KMS-11 (cell line): ENCODE measurements around the gene KPNA6.

Experiments
- H2AFZ ChIP-seq: fragments of 200-600 bp; sonication (generic); 2 replicates; pipeline ENCODE4 v1.6.1; 2016; ENCODE audit warnings: antibody characterized with exemption, mixed run types, low read depth
- H3K27ac ChIP-seq: fragments of 200-600 bp; sonication (generic); 2 replicates; pipeline ENCODE4 v1.6.1; 2016; ENCODE audit warnings: mild to moderate bottlenecking, mixed run types
- H3K27me3 ChIP-seq: fragments of 200-600 bp; sonication (generic); 2 replicates; pipeline ENCODE4 v1.6.1; 2017; ENCODE audit warnings: mild to moderate bottlenecking, low read depth, mixed run types, moderate library complexity; ENCODE audit not compliant: insufficient read depth
- H3K36me3 ChIP-seq: fragments of 200-600 bp; sonication (generic); 2 replicates; pipeline ENCODE4 v1.6.1; 2017; ENCODE audit warnings: mild to moderate bottlenecking, mixed run types; ENCODE audit not compliant: insufficient read depth
- H3K4me1 ChIP-seq: fragments of 200-600 bp; sonication (generic); 2 replicates; pipeline ENCODE4 v1.6.1; 2016; ENCODE audit warnings: mild to moderate bottlenecking, low read depth, mixed run types; ENCODE audit not compliant: poor library complexity, severe bottlenecking
- H3K4me2 ChIP-seq: fragments of 200-600 bp; sonication (generic); 2 replicates; pipeline ENCODE4 v1.7.0; 2016; ENCODE audit warnings: mild to moderate bottlenecking, mixed run types
- H3K4me3 ChIP-seq: fragments of 200-600 bp; sonication (generic); IDR thresholded peaks from 2 replicates; pipeline ENCODE4 v1.6.1; 2017; ENCODE audit warnings: low read depth, low read length, mixed read lengths; ENCODE audit not compliant: insufficient read depth
- H3K79me2 ChIP-seq: fragments of 200-600 bp; sonication (generic); 2 replicates; pipeline ENCODE4 v1.6.1; 2016; ENCODE audit warnings: low read depth, mixed run types; ENCODE audit not compliant: insufficient read depth
- H3K9ac ChIP-seq: fragments of 200-600 bp; sonication (generic); 2 replicates; pipeline ENCODE4 v1.6.1; 2016; ENCODE audit warnings: mild to moderate bottlenecking, mixed run types
- H4K20me1 ChIP-seq: fragments of 200-600 bp; sonication (generic); 2 replicates; pipeline ENCODE4 v1.6.1; 2016; ENCODE audit warnings: mild to moderate bottlenecking, mixed run types; ENCODE audit not compliant: insufficient read depth
- CTCF ChIP-seq: fragments of 200-600 bp; sonication (generic); conservative IDR thresholded peaks from 2 replicates; pipeline ENCODE4 v1.6.1; 2017; ENCODE audit warnings: low read depth, mild to moderate bottlenecking, antibody characterized with exemption, low read length, moderate library complexity, mixed read lengths

The KPNA6 gene

GRCh38 chr1:32194984-32195383 lies 87.1 kb downstream of the KPNA6 start:
- H3K27ac ChIP-seq: no peak overlapping the region
- H3K9ac ChIP-seq: no peak overlapping the region
- H3K27me3 ChIP-seq: no peaks in the 10 kb centered on the region
- H3K79me2 ChIP-seq: no peaks in the 10 kb centered on the region
- peak overlapping the region; percentile 60 for H3K4me2 ChIP-seq
- no peaks in the 10 kb centered on the region for H4K20me1 ChIP-seq
- H2AFZ ChIP-seq: no peak overlapping the region
- peaks cover 15% of the 10 kb centered on the region; the same call in 1 of the 2 replicates for H3K36me3 ChIP-seq
- H3K4me3 ChIP-seq: no peak overlapping the region
- H3K4me1 ChIP-seq: peaks cover 71% of the 10 kb centered on the region
- TF ChIP-seq CTCF: no peak

- H3K36me3 ChIP-seq: peaks cover 15% of the 10 kb centered on the region; the same call in 1 of the 2 replicates
- H3K27me3 ChIP-seq: no peaks in the 10 kb centered on the region
- no peak for TF ChIP-seq CTCF
- peak overlapping the region; percentile 60 for H3K4me2 ChIP-seq
- H3K9ac ChIP-seq: no peak overlapping the region
- no peaks in the 10 kb centered on the region for H3K79me2 ChIP-seq
- H4K20me1 ChIP-seq: no peaks in the 10 kb centered on the region
- no peak overlapping the region for H2AFZ ChIP-seq
- H3K27ac ChIP-seq: no peak overlapping the region
- no peak overlapping the region for H3K4me3 ChIP-seq
- H3K4me1 ChIP-seq: peaks cover 75% of the 10 kb centered on the region
Observed at GRCh38 chr1:32195531-32195930, 87.7 kb downstream of the KPNA6 start.

- Histone ChIP-seq H3K4me3 (no peak overlapping the region), H3K9ac (no peak overlapping the region), H3K27me3 (no peaks in the 10 kb centered on the region), H3K79me2 (no peaks in the 10 kb centered on the region), H3K36me3 (peaks cover 11% of the 10 kb centered on the region; the same call in 1 of the 2 replicates), H3K4me2 (peak overlapping the region; percentile 60; the same call in 1 of the 2 replicates), H4K20me1 (no peaks in the 10 kb centered on the region), H3K4me1 (peaks cover 79% of the 10 kb centered on the region), H2AFZ (no peak overlapping the region), H3K27ac (no peak overlapping the region)
- TF ChIP-seq CTCF: no peak
Observed at GRCh38 chr1:32195972-32196823, 88.3 kb downstream of the KPNA6 start.

- no peaks in the 10 kb centered on the region for H3K79me2 ChIP-seq
- H3K27me3 ChIP-seq: no peaks in the 10 kb centered on the region
- no peak overlapping the region for H3K9ac ChIP-seq
- peaks cover 6% of the 10 kb centered on the region; the same call in 1 of the 2 replicates for H3K36me3 ChIP-seq
- no peaks in the 10 kb centered on the region for H4K20me1 ChIP-seq
- H2AFZ ChIP-seq: no peak overlapping the region
- H3K4me1 ChIP-seq: peaks cover 87% of the 10 kb centered on the region
- H3K4me3 ChIP-seq: no peak overlapping the region
- no peak for TF ChIP-seq CTCF
- no peak overlapping the region; the same call in 1 of the 2 replicates for H3K4me2 ChIP-seq
- H3K27ac ChIP-seq: no peak overlapping the region
Observed at GRCh38 chr1:32197074-32197473, 89.2 kb downstream of the KPNA6 start.
